ENCODE data around the gene AUTS2.

DNA sequence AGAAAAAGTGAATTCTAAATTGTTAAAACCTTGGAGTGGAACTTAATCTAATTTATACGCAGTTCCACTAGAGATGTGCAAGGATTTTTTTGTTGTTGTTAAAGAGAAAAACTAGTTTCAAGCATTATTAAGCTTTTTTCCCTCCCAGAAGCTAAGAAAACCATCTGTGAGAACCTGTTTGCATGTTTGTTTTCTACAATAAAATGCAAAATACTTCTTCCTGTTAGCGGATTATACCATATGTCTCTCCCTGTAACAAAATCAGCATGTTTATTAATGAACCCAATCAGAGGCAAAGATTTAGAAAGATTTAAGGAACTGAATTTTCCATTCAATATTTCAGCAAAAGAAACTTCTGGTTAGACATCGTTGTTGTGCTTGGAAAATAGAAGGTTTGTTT, 953.9 kb downstream of the AUTS2 start:
- TF ChIP-seq CTCF (IDR thresholded peaks at IDR 0.05) (no peak), POLR2A (IDR thresholded peaks at IDR 0.05) (no peak)

Measured in thyroid gland (tissue), 4 donors.